Parathyroid adenoma (tissue), 2 donors: ENCODE data around the gene ORC2.

Experiments
- H2AFZ ChIP-seq: fragments of 300-600 bp; sonication (generic); one replicate; pipeline ENCODE4 v1.7.0; 2017; ENCODE audit warnings: antibody characterized with exemption, mild to moderate bottlenecking
- H3K27ac ChIP-seq: fragments of 300-600 bp; sonication (generic); one replicate; pipeline ENCODE4 v1.7.0; 2017
- H3K27me3 ChIP-seq: fragments of 300-600 bp; sonication (generic); one replicate; pipeline ENCODE4 v1.7.0; 2017; ENCODE audit warnings: low read length; ENCODE audit not compliant: control insufficient read depth, insufficient read depth
- H3K36me3 ChIP-seq: fragments of 300-600 bp; sonication (generic); one replicate; pipeline ENCODE4 v1.7.0; 2017; ENCODE audit warnings: low read length; ENCODE audit not compliant: control insufficient read depth, insufficient read depth
- H3K4me1 ChIP-seq: fragments of 300-600 bp; sonication (generic); one replicate; pipeline ENCODE4 v1.7.0; 2017; ENCODE audit warnings: control low read depth
- H3K4me2 ChIP-seq: fragments of 300-600 bp; sonication (generic); one replicate; pipeline ENCODE4 v1.7.0; 2017; ENCODE audit warnings: low read length
- H3K4me3 ChIP-seq: fragments of 300-600 bp; sonication (generic); one replicate; pipeline ENCODE4 v1.7.0; 2017; ENCODE audit warnings: low read depth, low read length
- H3K79me2 ChIP-seq: fragments of 300-600 bp; sonication (generic); one replicate; pipeline ENCODE4 v1.7.0; 2017; ENCODE audit warnings: control low read depth
- H3K9ac ChIP-seq: fragments of 300-600 bp; sonication (generic); one replicate; pipeline ENCODE4 v1.7.0; 2017; ENCODE audit warnings: mild to moderate bottlenecking
- H3K9me3 ChIP-seq: fragments of 300-600 bp; sonication (generic); one replicate; pipeline ENCODE4 v1.7.0; 2017; ENCODE audit warnings: low read length; ENCODE audit not compliant: control insufficient read depth
- TF ChIP-seq, protein P1 (sequence below): fragments of 300-600 bp; sonication (generic); IDR thresholded peaks from one replicate; pipeline ENCODE4 v1.7.0; 2017; ENCODE audit warnings: antibody characterized with exemption, mild to moderate bottlenecking
- donor health status: primary hyperparathyroidism.

Gene ORC2

DNA sequence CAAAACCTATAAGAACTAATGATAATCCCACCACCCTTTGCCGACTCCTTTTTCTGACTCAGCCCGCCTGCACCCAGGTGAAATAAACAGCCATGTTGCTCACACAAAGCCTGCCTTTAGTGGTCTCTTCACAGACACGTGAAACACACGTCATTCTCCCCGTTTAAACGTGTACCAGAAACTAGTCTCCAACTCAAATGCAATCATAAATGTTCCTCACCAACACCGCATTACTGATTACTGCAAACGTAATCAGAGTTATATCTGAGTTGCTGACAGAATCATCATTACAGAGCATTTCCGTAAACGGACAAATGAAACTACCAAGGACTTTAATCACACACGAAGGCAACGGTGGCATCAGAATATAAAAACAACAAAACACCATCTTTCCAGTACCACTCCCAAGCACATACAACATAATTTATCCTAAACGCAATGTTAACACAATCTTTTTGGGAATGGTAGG lies 100.9 kb downstream of the ORC2 start:
- TF ChIP-seq, protein P1, sequence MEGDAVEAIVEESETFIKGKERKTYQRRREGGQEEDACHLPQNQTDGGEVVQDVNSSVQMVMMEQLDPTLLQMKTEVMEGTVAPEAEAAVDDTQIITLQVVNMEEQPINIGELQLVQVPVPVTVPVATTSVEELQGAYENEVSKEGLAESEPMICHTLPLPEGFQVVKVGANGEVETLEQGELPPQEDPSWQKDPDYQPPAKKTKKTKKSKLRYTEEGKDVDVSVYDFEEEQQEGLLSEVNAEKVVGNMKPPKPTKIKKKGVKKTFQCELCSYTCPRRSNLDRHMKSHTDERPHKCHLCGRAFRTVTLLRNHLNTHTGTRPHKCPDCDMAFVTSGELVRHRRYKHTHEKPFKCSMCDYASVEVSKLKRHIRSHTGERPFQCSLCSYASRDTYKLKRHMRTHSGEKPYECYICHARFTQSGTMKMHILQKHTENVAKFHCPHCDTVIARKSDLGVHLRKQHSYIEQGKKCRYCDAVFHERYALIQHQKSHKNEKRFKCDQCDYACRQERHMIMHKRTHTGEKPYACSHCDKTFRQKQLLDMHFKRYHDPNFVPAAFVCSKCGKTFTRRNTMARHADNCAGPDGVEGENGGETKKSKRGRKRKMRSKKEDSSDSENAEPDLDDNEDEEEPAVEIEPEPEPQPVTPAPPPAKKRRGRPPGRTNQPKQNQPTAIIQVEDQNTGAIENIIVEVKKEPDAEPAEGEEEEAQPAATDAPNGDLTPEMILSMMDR, result no peak
- H3K4me1 ChIP-seq, result peaks cover 9% of the 10 kb centered on the region
- no peak overlapping the region for H2AFZ ChIP-seq
- H3K4me2 ChIP-seq, result peak overlapping the region; percentile 96
- peaks cover 6% of the 10 kb centered on the region for H3K36me3 ChIP-seq
- peaks cover 51% of the 10 kb centered on the region for H3K79me2 ChIP-seq
- peak overlapping the region; percentile 98 for H3K27ac ChIP-seq
- no peaks in the 10 kb centered on the region for H3K27me3 ChIP-seq
- peak overlapping the region; percentile 98 for H3K9ac ChIP-seq
- H3K9me3 ChIP-seq, result no peaks in the 10 kb centered on the region
- H3K4me3 ChIP-seq, result peak overlapping the region; percentile 92

DNA sequence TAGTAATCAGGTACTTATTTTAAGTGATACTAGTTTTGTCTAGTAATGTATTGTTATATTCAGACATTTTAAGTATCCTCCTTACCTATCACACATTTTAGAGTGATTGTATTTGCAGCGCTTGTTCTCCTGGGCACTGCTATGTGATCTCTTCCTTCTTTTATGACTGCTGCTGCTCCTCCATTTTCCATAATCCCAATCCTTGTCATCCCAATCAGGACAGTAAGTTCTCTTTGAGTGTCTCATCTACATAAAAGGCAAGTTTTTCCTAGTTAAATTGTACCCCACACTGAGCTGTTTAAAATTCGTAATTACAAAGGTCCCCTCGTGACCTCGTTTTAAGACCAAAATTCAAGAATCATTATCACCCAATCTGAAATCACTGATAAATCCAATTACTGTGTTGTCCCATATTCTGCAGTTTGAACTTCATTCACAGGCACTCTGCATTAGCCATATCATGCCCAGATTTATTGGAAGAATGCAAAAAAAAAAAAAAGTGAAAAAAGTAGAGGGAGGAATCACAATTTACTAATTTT lies 101.8 kb downstream of the ORC2 start:
- no peaks in the 10 kb centered on the region for H3K9me3 ChIP-seq
- no peak overlapping the region for H3K9ac ChIP-seq
- H3K27ac ChIP-seq, result peak overlapping the region; percentile 98
- H3K4me3 ChIP-seq, result peak overlapping the region; percentile 92
- peaks cover 9% of the 10 kb centered on the region for H3K4me1 ChIP-seq
- TF ChIP-seq, protein P1, result no peak
- peaks cover 6% of the 10 kb centered on the region for H3K36me3 ChIP-seq
- peak overlapping the region; percentile 89 for H3K4me2 ChIP-seq
- no peak overlapping the region for H2AFZ ChIP-seq
- no peaks in the 10 kb centered on the region for H3K27me3 ChIP-seq
- H3K79me2 ChIP-seq, result peaks cover 52% of the 10 kb centered on the region

DNA sequence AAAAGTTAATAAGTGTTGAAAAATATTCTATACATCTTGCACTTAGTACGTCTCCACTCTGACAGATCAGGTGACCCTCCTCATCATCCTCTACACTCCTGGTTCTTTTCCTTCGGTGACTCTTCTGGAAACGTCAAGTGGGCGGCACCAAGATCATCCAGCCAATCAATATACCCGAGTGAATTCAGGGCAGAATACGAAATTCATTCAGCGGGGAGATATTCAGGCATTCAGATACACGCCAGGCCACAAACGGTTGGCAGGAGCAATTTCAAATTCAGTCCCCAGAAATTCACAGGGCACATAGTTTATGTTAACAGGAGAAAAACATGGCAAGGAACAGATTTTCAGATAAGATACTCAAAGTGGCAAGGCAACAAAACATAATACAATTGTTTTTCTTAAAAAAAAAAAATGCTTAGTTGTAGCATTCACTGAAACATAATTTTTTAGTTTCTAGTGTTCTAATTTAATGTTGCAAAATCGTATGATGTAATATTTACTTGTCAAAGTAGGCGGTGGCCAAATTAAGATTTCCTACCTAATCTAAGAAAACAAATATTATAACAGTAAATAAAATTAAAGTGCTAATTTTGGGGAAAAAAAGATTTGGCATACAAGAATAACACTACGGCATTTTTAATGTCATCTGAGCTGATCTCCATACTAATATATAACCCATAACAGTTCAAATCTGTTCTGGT lies 103.2 kb downstream of the ORC2 start:
- H3K27me3 ChIP-seq, result no peaks in the 10 kb centered on the region
- TF ChIP-seq, protein P1, result no peak
- no peaks in the 10 kb centered on the region for H3K9me3 ChIP-seq
- peaks cover 9% of the 10 kb centered on the region for H3K4me1 ChIP-seq
- H2AFZ ChIP-seq, result no peak overlapping the region
- H3K9ac ChIP-seq, result no peak overlapping the region
- H3K4me2 ChIP-seq, result peak overlapping the region; percentile 89
- peaks cover 6% of the 10 kb centered on the region for H3K36me3 ChIP-seq
- peak overlapping the region; percentile 55 for H3K27ac ChIP-seq
- peak overlapping the region; percentile 92 for H3K4me3 ChIP-seq
- peaks cover 52% of the 10 kb centered on the region for H3K79me2 ChIP-seq
